Measurements from ENCODE around the gene MTR. TPM values are rescaled to one million over a fixed set of nuclear protein-coding genes. Genes with fewer than 3 reads are reported as not detected.

The MTR gene
- total and polyA plus RNA-seq, 9 of the 15 experiments (the other 6 are each of a cell fraction or from before 2014, with no cell fraction given), result 3.4 to 44.3 (median 20.3) TPM

DNA sequence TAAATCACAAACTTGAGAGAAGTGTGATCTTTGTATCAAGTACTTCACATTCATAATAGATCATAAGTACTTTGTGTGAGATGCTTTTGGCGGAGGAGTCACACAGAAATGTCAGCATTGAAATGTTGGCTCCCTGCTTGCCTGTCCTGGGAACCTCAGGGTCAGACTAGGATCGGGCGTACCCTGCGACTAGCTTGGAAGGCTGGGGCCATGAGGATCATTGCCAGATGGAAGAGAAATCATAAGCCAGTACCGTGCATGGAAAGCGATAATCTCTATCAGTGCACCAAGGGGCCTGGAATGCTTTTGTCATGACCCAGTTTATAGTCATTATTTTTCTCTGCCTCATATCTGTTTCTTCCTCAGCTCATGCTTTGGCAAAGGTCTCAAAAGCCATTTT is 35.5 kb downstream of the MTR start (continued):
- TF ChIP-seq RBM17 (IDR thresholded peaks at IDR 0.05; ENCODE audit: borderline replicate concordance, low read depth, low read length) (no peak), MEIS2 (IDR thresholded peaks at IDR 0.05; ENCODE audit: partially characterized antibody) (no peak)

DNA sequence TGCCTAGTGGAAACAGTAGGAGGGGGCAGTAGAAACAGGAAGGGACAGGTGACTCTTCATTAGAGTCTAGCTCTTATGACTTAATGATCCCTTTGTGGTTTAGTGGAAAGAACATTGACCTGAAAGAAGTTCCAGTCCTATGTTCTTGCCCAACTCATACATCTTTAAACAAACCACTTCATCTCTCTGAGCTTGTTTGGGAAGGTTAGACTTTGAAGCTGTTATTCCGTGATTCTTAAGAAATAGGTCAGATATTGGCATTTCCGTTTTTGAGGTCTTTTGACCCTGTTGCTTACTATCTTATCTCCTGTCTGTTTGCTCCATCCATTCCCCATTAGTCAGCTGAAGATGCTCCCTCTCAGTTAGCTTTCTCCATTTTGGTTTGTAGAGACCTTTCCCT is 38.5 kb downstream of the MTR start:
- TF ChIP-seq USF2 (CRISPR knock-in tag; IDR thresholded peaks at IDR 0.05) (no peak), TAF9B (IDR thresholded peaks at IDR 0.05; ENCODE audit: partially characterized antibody) (no peak), NONO (IDR thresholded peaks at IDR 0.05; ENCODE audit: low read depth in 2 of 2, low read length in 1 of 2) (no peak), ZBTB11 (CRISPR knock-in tag; IDR thresholded peaks at IDR 0.05) (no peak), NELFE (IDR thresholded peaks at IDR 0.05; ENCODE audit: insufficient read depth, insufficient read length) (no peak), ZNF696 (CRISPR knock-in tag; conservative IDR thresholded peaks at IDR 0.05) (no peak), MAFF (IDR thresholded peaks at IDR 0.05; ENCODE audit: low read length) (no peak), POLR2AphosphoS2 (IDR thresholded peaks at IDR 0.05; ENCODE audit: low read length) (no peak), L3MBTL2 (IDR thresholded peaks at IDR 0.05) (no peak), ETV5 (CRISPR knock-in tag; IDR thresholded peaks at IDR 0.05; ENCODE audit: low read depth) (no peak), ZNF408 (CRISPR knock-in tag; IDR thresholded peaks at IDR 0.05; ENCODE audit: low read depth) (no peak), TBP (optimal IDR thresholded peaks at IDR 0.05; ENCODE audit: low read depth, low read length) (no peak), MNT (conservative IDR thresholded peaks at IDR 0.05) (no peak), PTTG1 (tag; IDR thresholded peaks at IDR 0.05; ENCODE audit: low read depth) (no peak)
- 95% methylated on average over 2 of the region's 2 CpGs for WGBS (ENCODE audit: insufficient coverage, low coverage, missing lambda C conversion rate)

More for the DNA sequence above, 38.5 kb downstream of the MTR start:
- Histone ChIP-seq H3K27ac (ENCODE audit: extremely low read depth, low read depth, low read length) (no peak overlapping the region), H3K9ac (ENCODE audit: insufficient read depth in 1 of 2, low read depth in 2 of 2, low read length in 2 of 2) (no peak overlapping the region), H3K27me3 (ENCODE audit: control insufficient read depth in 2 of 2, insufficient read depth in 2 of 2, low read length in 2 of 2) (no peaks in the 10 kb centered on the region), H3K4me3 (no peak overlapping the region), H3K4me2 (ENCODE audit: insufficient read depth, low read length) (no peak overlapping the region), H3K4me1 (replicated peaks in 1 of 2; ENCODE audit: control insufficient read depth in 2 of 2, insufficient read depth in 2 of 2, low read length in 2 of 2) (no peaks in the 10 kb centered on the region), H2AFZ (ENCODE audit: low read depth, low read length) (no peak overlapping the region), H4K20me1 (replicated peaks; ENCODE audit: control insufficient read depth, insufficient read depth, low read length) (no peaks in the 10 kb centered on the region), H3K36me3 (ENCODE audit: control insufficient read depth, insufficient read depth, low read length) (peaks cover 93% of the 10 kb centered on the region), H3K9me3 (replicated peaks; ENCODE audit: control insufficient read depth, insufficient read depth, low read depth, low read length) (no peaks in the 10 kb centered on the region), H3K79me2 (ENCODE audit: control insufficient read depth, insufficient read depth, low read length) (no peaks in the 10 kb centered on the region), H3K9me1 (ENCODE audit: control insufficient read depth, insufficient read depth, low read length) (no peaks in the 10 kb centered on the region)
- BruUV-seq (replicated peaks), result no TSS peak
- FAIRE-seq, result no peak
- no peak for DNase-seq (ENCODE audit: extremely low read depth in 1 of 4, low spot score in 3 of 4)
- intact Hi-C loops (cut with micrococcal nuclease) (no loop called here), in situ Hi-C loops (cut with MboI) (no loop called here)
- ChIA-PET CTCF (ENCODE audit: low intra/inter-chr PET ratio) (no interaction called here), POLR2A (interaction anchor here (0.6 to 1.0 kb wide), 2 partner anchors 14 to 38 kb away, joined by 3 read pairs; no protein-coding TSS in a partner anchor)
- no peak for ATAC-seq

All from K562 (cell line).